DMS 273 treated with DMSO at 0.1 percent for 48 hours (cell line): ENCODE data around the gene BCL7B.
A peak's percentile ranks its signal among the peaks of the same experiment; 100 is the strongest.
"Not testable (repeated sequence)": the region's sequence is repeated elsewhere in the genome, so short reads cannot be mapped to it uniquely, and the experiment has no call there.

ENCODE experiments used
- DNase-seq: peaks from one replicate; lab custom pipeline; 2025; lab: John Stamatoyannopoulos, UW

BCL7B gene

DNA sequence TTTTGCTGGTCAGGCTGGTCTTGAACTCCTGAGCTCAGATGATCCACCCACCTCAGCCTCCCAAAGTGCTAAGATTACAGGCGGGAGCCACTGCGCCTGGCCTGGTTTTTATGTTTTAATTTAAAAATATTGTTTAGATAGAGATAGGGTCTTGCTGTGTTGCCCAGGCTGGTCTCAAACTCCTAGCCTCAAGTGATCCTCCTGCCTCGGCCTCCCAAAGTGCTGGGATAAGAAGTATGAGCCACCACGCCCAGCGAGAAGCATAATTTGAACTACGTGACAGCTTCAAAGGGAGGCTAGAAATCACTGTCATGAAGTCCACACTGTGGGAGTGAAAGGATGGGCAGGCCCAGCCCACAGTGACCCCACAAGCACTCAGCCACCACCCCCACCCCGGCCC lies 21.6 kb downstream of the BCL7B start:
- DNase-seq = not testable (repeated sequence)

GRCh38 chr7:73533742-73534141 lies 23.7 kb downstream of the BCL7B start:
- DNase-seq = no peak

DNA sequence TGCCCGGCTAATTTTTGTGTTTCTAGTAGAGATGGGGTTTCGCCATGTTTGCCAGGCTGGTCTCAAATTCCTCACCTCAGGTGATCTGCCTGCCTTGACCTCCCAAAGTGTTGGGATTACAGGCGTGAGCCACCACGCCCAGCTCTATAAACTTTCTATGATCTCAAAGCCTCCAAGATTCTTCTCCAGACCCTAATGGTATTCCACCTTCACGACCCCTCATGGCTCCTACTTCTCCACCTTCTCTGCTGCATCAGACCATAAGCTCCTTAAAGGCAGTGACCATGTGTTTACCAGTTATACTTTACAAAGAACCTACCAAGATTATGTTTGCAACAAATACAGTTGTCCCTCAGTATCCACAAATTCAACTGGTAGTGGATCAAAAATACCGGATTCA lies 25.3 kb downstream of the BCL7B start:
- DNase-seq = no peak

GRCh38 chr7:73530800-73531199 lies 26.7 kb downstream of the BCL7B start:
- DNase-seq = no peak

- no peak for DNase-seq
Observed at GRCh38 chr7:73526896-73527821, 30.3 kb downstream of the BCL7B start.

DNA sequence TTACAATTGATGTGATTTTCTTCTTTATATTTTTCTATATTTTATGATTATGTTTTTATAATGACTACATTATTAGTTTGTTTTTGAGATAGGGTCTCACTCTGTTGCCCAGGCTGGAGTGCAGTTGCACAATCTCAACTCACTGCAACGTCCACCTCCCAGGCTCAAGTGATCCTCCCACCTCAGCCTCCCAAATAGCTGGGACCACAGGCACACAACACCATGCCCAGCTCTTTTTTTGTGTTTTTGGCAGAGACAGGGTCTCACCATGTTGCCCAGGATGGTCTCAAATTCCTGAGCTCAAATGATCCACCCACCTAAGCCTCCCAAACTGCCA lies 31.4 kb downstream of the BCL7B start:
- not testable (repeated sequence) for DNase-seq

DNA sequence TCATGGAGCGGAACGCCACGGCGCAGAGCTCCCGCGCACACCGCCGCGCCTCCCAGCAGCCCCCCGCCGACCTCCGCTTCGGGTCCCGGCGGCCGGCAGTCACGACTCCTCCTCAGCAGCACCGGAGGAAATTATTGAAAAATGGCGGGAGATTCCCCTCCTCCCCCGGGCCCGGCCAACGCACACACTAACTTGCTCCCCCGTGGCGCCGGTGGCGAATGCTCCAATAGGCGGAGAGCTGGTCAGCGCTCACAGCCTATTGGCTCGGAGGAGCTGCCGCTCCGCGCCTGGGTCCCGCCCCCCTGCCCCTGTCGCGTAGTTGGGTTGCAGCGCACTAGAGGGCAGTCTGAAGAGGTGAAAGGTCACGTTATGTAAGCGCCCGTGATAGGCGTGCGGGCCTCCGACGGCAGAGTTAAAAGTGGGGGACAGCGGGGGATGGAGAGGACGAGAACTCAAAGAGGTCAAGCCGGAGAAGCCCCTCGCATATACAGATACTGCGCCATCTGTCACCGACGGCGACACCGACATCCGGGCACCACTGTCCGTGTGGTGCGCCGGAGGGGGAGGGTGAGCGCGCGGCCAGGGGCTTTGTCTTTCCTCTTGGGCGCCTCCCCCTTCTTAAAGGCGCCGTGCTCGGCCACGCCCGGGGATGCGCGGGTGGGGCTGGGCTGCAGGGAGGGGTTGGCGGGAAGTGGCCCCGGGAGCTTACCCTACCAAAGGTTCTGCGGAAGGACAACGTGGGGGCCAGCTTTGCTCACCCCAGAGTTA lies 35.2 kb downstream of the BCL7B start, which contains the start of gene BAZ1B:
Gene BAZ1B, minus strand, starts transcription at position 189 of the 768 bp plus-strand sequence. CDS start 360 bp downstream, outside the sequence.
- DNase-seq = peak; percentile 98

DNA sequence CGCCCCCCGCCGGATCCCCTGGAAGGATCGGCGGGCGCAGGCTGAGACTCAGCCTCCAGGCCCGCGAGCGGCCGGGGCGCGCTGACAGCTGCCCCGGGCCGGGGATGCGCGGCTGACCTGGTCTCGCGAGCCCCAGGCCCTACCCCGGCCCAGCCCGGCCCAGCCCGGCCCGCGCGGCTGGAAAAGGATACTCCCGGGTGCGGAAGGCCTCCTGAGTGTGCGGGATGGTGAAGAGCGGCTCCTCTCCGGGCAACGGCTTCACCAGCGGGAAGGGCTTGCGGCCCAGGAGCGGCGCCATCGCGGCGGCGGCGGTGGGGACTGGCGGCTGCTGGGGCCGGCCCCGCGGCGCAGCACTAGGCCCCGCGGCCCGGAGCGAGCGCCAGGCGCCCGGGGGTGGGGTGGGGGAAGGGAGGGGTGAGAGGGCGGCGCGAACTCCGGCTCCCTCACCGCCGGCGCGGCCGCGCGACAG lies 35.8 kb downstream of the BCL7B start:
- DNase-seq = no peak

DNA sequence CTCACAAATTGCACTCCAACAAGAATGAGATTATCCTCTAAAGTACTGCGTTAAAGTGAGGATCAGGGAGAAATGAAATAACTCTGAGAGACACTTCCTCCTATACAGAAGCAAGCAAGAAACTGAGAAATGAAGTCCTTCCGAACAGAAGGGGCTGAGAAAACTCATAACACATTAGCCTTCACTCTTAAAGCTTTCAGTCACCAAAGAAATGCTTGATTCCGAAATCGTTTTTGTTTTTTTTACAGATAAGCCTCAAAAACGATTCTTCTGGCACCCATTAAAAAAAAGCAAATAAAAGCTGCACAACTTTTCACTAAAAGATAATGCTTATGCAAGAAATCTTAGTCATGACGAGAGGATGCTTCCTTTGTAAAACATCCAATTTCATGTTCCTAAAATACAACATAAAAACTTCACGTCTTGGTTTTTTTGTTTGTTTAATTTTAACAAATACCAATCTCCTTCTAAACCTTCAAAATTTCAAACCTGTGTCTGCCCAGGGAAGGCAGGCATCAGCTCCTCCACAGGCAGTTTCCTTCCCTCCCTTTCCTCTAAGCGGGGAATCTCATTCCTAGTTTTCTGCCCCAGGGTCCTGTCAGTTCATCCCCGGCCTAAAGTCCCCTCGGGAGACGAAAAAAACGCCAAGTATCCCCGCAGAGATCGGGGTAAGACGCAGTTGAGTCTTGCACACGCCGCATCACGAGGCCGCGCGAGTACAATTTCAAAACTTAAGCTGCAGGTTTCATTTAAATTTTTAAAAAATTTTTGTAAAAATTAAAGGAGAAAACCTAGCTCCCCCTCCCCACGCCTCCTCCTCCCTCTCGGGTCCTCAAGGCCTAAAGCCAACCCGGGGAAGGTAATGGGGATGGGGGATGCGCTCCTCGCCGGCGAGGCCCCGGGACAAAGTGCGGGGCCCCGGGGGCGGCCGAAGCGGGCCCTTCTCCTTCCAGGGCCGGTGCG lies 36.5 kb downstream of the BCL7B start:
- no peak for DNase-seq

DNA sequence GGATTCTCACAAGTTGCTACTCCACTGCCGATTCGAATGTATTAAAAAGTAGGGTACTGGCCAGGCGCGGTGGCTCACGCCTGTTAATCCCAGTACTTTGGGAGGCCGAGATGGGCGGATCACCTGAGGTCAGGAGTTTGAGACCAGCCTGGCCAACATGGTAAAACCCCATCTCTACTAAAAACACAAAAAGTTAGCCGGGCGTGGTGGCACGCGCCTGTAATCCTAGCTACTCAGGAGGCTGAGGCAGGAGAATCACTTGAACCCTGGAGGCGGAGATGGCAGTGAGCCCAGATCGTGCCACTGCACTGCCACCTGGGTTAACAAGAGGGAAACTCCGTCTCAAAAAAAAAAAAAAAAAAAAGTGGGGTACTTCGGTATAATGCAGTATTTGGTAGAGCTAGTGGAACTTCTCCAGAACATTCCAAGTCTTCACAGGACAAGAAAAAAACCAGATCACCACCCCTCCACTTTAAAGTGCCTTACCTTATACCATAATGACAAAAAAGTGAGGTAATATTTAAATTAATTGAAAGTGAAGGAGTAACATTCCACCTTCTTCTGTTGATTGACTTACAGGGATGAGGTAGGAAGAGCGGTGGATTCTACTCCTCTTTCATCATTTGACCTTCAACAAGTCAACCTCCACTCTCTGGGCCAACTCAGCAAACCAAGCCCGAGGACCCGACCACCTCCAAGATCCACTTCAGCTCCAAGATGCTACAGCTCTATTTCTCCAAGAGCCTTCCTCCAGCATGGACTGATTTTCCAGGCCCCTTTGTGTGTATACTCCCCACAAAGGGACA lies 37.4 kb downstream of the BCL7B start:
- DNase-seq = no peak

GRCh38 chr7:73518470-73518869 lies 39.0 kb downstream of the BCL7B start:
- no peak for DNase-seq

- DNase-seq = no peak
Observed at GRCh38 chr7:73517241-73517995, 40.1 kb downstream of the BCL7B start.

DNA sequence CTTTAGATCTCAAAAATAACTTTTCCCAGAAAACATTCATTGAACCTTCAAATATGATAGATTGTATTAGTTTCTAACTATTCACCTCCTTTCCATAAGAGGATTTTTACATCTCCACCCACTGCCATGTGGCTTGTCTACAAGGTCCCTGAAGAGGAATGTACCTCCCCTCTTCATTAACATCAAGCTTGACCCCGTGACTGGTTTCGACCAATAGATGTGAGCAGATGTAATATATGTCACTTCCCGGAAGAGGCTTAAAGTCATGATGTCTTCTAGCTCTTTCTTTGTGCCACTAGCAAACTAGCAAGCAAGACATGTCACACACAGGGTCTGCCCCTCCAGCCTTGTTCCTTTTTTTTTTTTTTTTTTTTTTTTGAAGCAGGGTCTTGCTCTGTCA lies 42.3 kb downstream of the BCL7B start:
- no peak for DNase-seq

- no peak for DNase-seq
Observed at GRCh38 chr7:73512018-73512780, 45.3 kb downstream of the BCL7B start.

- no peak for DNase-seq
Observed at GRCh38 chr7:73509463-73509862, 48.0 kb downstream of the BCL7B start.

DNA sequence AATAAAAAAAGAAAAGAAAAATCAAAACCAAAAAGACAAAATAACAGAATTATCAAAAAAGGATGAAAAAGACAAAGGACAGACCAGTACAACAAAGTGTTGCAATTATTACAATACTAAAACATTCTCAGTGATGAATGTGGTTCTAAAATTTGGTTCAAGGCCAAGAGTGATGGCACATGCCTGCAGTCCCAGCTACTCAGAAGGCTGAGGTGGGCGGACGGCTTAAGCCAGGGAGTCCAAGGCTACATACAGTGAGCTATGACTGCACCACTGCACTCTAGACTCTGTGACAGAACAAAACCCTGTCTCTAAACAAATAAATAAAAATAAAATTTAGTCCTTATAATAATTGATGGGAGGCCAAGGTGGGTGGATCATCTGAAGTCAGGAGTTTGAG lies 49.9 kb downstream of the BCL7B start:
- DNase-seq = no peak

DNA sequence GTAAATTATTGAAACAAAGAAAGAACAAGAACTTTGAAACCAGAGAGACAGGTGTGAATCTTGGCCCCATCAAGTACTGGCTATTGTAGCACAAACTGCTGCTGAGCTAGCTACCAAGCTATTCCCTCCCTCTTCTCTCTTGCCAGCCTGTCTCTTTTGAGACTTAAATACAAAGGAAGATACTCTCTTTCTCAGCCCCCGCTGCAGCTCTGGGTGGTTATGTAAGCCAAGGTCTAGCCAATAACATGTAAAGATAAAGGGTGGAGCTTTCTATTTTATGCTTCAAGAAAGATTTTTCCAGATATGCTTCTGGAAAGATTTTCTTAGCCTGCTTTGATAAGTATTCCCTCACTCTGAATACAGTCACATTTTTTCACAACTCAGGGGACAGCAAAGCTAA lies 52.6 kb downstream of the BCL7B start:
- no peak for DNase-seq

GRCh38 chr7:73504017-73504416 lies 53.5 kb downstream of the BCL7B start:
- no peak for DNase-seq

GRCh38 chr7:73503229-73503628 lies 54.3 kb downstream of the BCL7B start:
- no peak for DNase-seq
